Liver (tissue), 9 donors: ENCODE data around the gene KIF26B. TPM values are rescaled to one million over a fixed set of nuclear protein-coding genes. Genes with fewer than 3 reads are reported as not detected.
A peak's percentile ranks its signal among the peaks of the same experiment; 100 is the strongest.

Experiments
- DNase-seq: peaks from one replicate; pipeline ENCODE4 v3.0.0-alpha.2; 2017; ENCODE audit warnings: low spot score
- H3K27ac ChIP-seq, 2 donors: one replicate each; pipeline ENCODE4 v1.7.0; 2013; ENCODE audit warnings: inconsistent platforms in 2 of 2, low read length in 2 of 2, control low read depth in 1 of 2, low read depth in 1 of 2, mild to moderate bottlenecking in 1 of 2
- H3K27me3 ChIP-seq, 4 donors: one replicate each; pipeline versions ENCODE4 v1.6.1 to v1.7.0; 2013; ENCODE audit warnings: low read length in 3 of 4, inconsistent platforms in 1 of 4, mild to moderate bottlenecking in 1 of 4, moderate library complexity in 1 of 4; ENCODE audit not compliant: control insufficient read depth in 4 of 4, insufficient read depth in 4 of 4
- H3K36me3 ChIP-seq, 4 donors: one replicate each; pipeline versions ENCODE4 v1.6.1 to v1.7.0; 2013; ENCODE audit warnings: low read length in 3 of 4, mild to moderate bottlenecking in 3 of 4, low read depth in 1 of 4, moderate library complexity in 1 of 4; ENCODE audit not compliant: control insufficient read depth in 4 of 4, insufficient read depth in 3 of 4
- H3K4me1 ChIP-seq, 4 donors: one replicate each; pipeline versions ENCODE4 v1.6.1 to v1.7.0; 2013; ENCODE audit warnings: low read length in 3 of 4, mild to moderate bottlenecking in 3 of 4, moderate library complexity in 1 of 4; ENCODE audit not compliant: control insufficient read depth in 4 of 4, insufficient read depth in 4 of 4
- H3K4me3 ChIP-seq, 3 donors: one replicate each; pipeline versions ENCODE4 v1.6.1 to v1.7.0; 2013; ENCODE audit warnings: low read length in 3 of 3, control low read depth in 1 of 3, low read depth in 1 of 3, mild to moderate bottlenecking in 1 of 3
- H3K9ac ChIP-seq, 2 donors: one replicate each; pipeline ENCODE4 v1.7.0; 2013; ENCODE audit warnings: low read length in 2 of 2, mild to moderate bottlenecking in 2 of 2, moderate library complexity in 2 of 2, control low read depth in 1 of 2, low read depth in 1 of 2
- H3K9me3 ChIP-seq, 4 donors: one replicate each; pipeline versions ENCODE4 v1.6.1 to v1.7.0; 2013; ENCODE audit warnings: low read length in 3 of 4; ENCODE audit not compliant: control insufficient read depth in 4 of 4
- ATF3 ChIP-seq: IDR thresholded peaks from 2 replicates; pipeline ENCODE4 v1.6.1; 2016; ENCODE audit warnings: antibody characterized with exemption
- CTCF ChIP-seq: fragments of 150-350 bp; IDR thresholded peaks from 2 replicates; pipeline ENCODE4 v1.5.1; 2017; ENCODE audit warnings: improper control_type of control experiment, low read depth, low read length; ENCODE audit not compliant: missing input control
- EGR1 ChIP-seq, 2 donors: IDR thresholded peaks; 2 replicates each; pipeline ENCODE4 v1.6.1; 2016 to 2018; ENCODE audit warnings: antibody characterized with exemption in 2 of 2, low read depth in 2 of 2
- FOXA1 ChIP-seq: IDR thresholded peaks from 2 replicates; pipeline ENCODE4 v1.6.1; 2016; ENCODE audit warnings: antibody characterized with exemption
- FOXA2 ChIP-seq: IDR thresholded peaks from 2 replicates; pipeline ENCODE4 v1.6.1; 2016; ENCODE audit warnings: antibody characterized with exemption
- GABPA ChIP-seq, 2 donors: IDR thresholded peaks in 1 of 2; conservative IDR thresholded peaks in 1 of 2; 2 replicates each; pipeline ENCODE4 v1.6.1; 2016; ENCODE audit warnings: antibody characterized with exemption in 2 of 2, mild to moderate bottlenecking in 1 of 2, moderate library complexity in 1 of 2
- HNF4A ChIP-seq, 2 donors: conservative IDR thresholded peaks; 2 replicates each; pipeline ENCODE4 v1.6.1; 2016; ENCODE audit warnings: antibody characterized with exemption in 2 of 2, mild to moderate bottlenecking in 2 of 2
- HNF4G ChIP-seq: IDR thresholded peaks from 2 replicates; pipeline ENCODE4 v1.6.1; 2016; ENCODE audit warnings: antibody characterized with exemption
- JUND ChIP-seq, 2 donors: IDR thresholded peaks; 2 replicates each; pipeline ENCODE4 v1.6.1; 2016; ENCODE audit warnings: antibody characterized with exemption in 2 of 2
- MAX ChIP-seq: IDR thresholded peaks from 2 replicates; pipeline ENCODE4 v1.6.1; 2016; ENCODE audit warnings: antibody characterized with exemption
- NR2F2 ChIP-seq: IDR thresholded peaks from 2 replicates; pipeline ENCODE4 v1.6.1; 2016; ENCODE audit warnings: antibody characterized with exemption
- RAD21 ChIP-seq, 2 donors: IDR thresholded peaks; 2 replicates each; pipeline ENCODE4 v1.6.1; 2016; ENCODE audit warnings: antibody characterized with exemption in 2 of 2, mild to moderate bottlenecking in 2 of 2
- REST ChIP-seq: IDR thresholded peaks from 2 replicates; pipeline ENCODE4 v1.6.1; 2016; ENCODE audit warnings: antibody characterized with exemption, mild to moderate bottlenecking
- RXRA ChIP-seq, 2 donors: IDR thresholded peaks; 2 replicates each; pipeline ENCODE4 v1.6.1; 2017 to 2018; ENCODE audit warnings: antibody characterized with exemption in 2 of 2, mild to moderate bottlenecking in 1 of 2
- SP1 ChIP-seq: IDR thresholded peaks from 2 replicates; pipeline ENCODE4 v1.6.1; 2018; ENCODE audit warnings: antibody characterized with exemption, mild to moderate bottlenecking
- WGBS: extraction: QIAGEN DNeasy Blood & Tissue Kit; methylation state at CpG from one replicate; pipeline ENCODE4 v1.1.7; 2013; 5-methylcytosine and 5-hydroxymethylcytosine counted together
- polyA plus RNA-seq, 2 donors: library from polyadenylated mRNA; stranded (reverse) in 1 of 2; unstranded in 1 of 2; fragments of 200-250 nt in 1 of 2; fragments of >200 nt in 1 of 2; fragmentation: Nextera tagmentation in 1 of 2; extraction: Ambion mirVana in 1 of 2; gene quantifications; one replicate each; pipeline versions ENCODE4 v1.2.1 to v1.2.3, GENCODE V29; 2013 to 2015
- total RNA-seq, 2 donors: library from RNA; depleted of rRNA; stranded (reverse); fragments of >200 nt; gene quantifications; one replicate each; pipeline ENCODE4 v1.2.3, GENCODE V29; 2014
- donor health status: healthy.
- donor health status: healthy.
- donor health status: healthy.
- donor health status: healthy.
- donor health status: healthy.

The KIF26B gene
- total and polyA plus RNA-seq, 4 donors: 0.10 to 1.7 (median 0.34) TPM

GRCh38 chr1:245389873-245390272, 235.1 kb downstream of the KIF26B start:
- H3K4me3 ChIP-seq: no peak overlapping the region
- H3K36me3 ChIP-seq: no peaks in the 10 kb centered on the region
- H3K27ac ChIP-seq: no peak overlapping the region
- no peaks in the 10 kb centered on the region for H3K27me3 ChIP-seq
- TF ChIP-seq MAX: no peak
- TF ChIP-seq RXRA (IDR thresholded peaks at IDR 0.05): no peak
- TF ChIP-seq REST: no peak
- no peak for TF ChIP-seq FOXA1
- no peak for TF ChIP-seq RAD21 (IDR thresholded peaks at IDR 0.05)
- no peak for TF ChIP-seq NR2F2
- TF ChIP-seq JUND (IDR thresholded peaks at IDR 0.05): no peak
- no peak for TF ChIP-seq GABPA (IDR thresholded peaks at IDR 0.05 in 1 of 2, conservative IDR thresholded peaks at IDR 0.05 in 1 of 2)
- TF ChIP-seq HNF4G: no peak
- TF ChIP-seq FOXA2: no peak
- no peak for TF ChIP-seq CTCF
- no peak for TF ChIP-seq EGR1 (IDR thresholded peaks at IDR 0.05; ENCODE audit: low read depth in 2 of 2)
- no peak for TF ChIP-seq SP1
- no peak for TF ChIP-seq HNF4A (conservative IDR thresholded peaks at IDR 0.05)
- TF ChIP-seq ATF3: no peak
- no peaks in the 10 kb centered on the region for H3K9me3 ChIP-seq
- H3K9ac ChIP-seq: no peak overlapping the region
- peaks cover 0 to 2% (median 0%) of the 10 kb centered on the region in 4 donors for H3K4me1 ChIP-seq
- WGBS: 94% methylated on average over 7 of the region's 7 CpGs
- no peak for DNase-seq

GRCh38 chr1:245390975-245391374, 236.2 kb downstream of the KIF26B start:
- no peak for DNase-seq
- Histone ChIP-seq H3K27me3 (no peaks in the 10 kb centered on the region), H3K9me3 (no peaks in the 10 kb centered on the region), H3K4me1 (peaks cover 0 to 2% (median 0%) of the 10 kb centered on the region in 4 donors), H3K9ac (no peak overlapping the region), H3K27ac (no peak overlapping the region), H3K36me3 (no peaks in the 10 kb centered on the region), H3K4me3 (no peak overlapping the region)
- TF ChIP-seq CTCF (no peak), SP1 (peak; percentile 9), HNF4A (conservative IDR thresholded peaks at IDR 0.05) (peak; percentile 70 to 87), HNF4G (peak; percentile 53)
- 33% methylated on average over 1 of the region's 1 CpG for WGBS
